GM13976 (cell line): Measurements from ENCODE around the gene RAB20.
"Not testable (repeated sequence)": the region's sequence is repeated elsewhere in the genome, so short reads cannot be mapped to it uniquely, and the experiment has no call there.

Source experiments
- DNase-seq: peaks from one replicate; pipeline ENCODE4 v3.0.0; 2012; ENCODE audit warnings: low spot score
- in situ Hi-C: fragments of 300-500 bp; cut with MboI; formaldehyde crosslinking; loops from one replicate; pipeline ENCODE4 v1.12.0; 2022; ENCODE audit warnings: low sequenced_read_pairs, mixed read lengths, inconsistent platforms; ENCODE audit not compliant: unreplicated experiment
- TF ChIP-seq, protein P1 (sequence below): IDR thresholded peaks from 2 replicates; pipeline ENCODE4 v1.5.1; 2012; ENCODE audit warnings: borderline replicate concordance, mild to moderate bottlenecking; ENCODE audit not compliant: insufficient read depth; ENCODE audit errors: extremely low read depth, missing control alignments, control extremely low read depth

RAB20 gene

DNA sequence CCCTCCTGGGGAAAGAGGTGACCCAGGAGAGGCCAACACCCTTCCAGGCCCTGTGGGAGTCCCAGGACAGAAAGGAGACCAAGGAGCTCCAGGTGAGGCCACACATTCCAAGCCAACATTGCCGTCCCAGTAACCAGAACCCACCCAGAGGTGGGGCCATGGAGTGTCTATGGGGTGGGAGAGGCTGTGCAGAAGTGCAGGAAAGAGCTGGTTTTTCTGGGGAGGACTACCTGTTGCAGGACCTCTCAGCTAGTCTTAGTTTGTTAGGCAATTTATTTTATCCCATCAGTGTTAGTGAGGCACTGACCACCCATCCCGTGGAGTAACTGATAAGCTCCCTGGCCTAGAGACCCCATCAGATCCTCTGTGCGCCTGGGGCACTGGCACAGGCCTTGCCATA, 66.1 kb downstream of the RAB20 start:
- in situ Hi-C loops: no loop called here
- DNase-seq: no peak
- TF ChIP-seq, protein P1, sequence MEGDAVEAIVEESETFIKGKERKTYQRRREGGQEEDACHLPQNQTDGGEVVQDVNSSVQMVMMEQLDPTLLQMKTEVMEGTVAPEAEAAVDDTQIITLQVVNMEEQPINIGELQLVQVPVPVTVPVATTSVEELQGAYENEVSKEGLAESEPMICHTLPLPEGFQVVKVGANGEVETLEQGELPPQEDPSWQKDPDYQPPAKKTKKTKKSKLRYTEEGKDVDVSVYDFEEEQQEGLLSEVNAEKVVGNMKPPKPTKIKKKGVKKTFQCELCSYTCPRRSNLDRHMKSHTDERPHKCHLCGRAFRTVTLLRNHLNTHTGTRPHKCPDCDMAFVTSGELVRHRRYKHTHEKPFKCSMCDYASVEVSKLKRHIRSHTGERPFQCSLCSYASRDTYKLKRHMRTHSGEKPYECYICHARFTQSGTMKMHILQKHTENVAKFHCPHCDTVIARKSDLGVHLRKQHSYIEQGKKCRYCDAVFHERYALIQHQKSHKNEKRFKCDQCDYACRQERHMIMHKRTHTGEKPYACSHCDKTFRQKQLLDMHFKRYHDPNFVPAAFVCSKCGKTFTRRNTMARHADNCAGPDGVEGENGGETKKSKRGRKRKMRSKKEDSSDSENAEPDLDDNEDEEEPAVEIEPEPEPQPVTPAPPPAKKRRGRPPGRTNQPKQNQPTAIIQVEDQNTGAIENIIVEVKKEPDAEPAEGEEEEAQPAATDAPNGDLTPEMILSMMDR: no peak

GRCh38 chr13:110493613-110494012, 67.9 kb downstream of the RAB20 start:
- DNase-seq: no peak
- in situ Hi-C loops: no loop called here
- TF ChIP-seq, protein P1: no peak

GRCh38 chr13:110492679-110493593, 68.6 kb downstream of the RAB20 start:
- DNase-seq: no peak
- TF ChIP-seq, protein P1: no peak
- in situ Hi-C loops: no loop called here

- in situ Hi-C loops: no loop called here
- TF ChIP-seq, protein P1: no peak
- no peak for DNase-seq
These were observed 69.4 kb downstream of the RAB20 start for GRCh38 chr13:110491869-110492678.

DNA sequence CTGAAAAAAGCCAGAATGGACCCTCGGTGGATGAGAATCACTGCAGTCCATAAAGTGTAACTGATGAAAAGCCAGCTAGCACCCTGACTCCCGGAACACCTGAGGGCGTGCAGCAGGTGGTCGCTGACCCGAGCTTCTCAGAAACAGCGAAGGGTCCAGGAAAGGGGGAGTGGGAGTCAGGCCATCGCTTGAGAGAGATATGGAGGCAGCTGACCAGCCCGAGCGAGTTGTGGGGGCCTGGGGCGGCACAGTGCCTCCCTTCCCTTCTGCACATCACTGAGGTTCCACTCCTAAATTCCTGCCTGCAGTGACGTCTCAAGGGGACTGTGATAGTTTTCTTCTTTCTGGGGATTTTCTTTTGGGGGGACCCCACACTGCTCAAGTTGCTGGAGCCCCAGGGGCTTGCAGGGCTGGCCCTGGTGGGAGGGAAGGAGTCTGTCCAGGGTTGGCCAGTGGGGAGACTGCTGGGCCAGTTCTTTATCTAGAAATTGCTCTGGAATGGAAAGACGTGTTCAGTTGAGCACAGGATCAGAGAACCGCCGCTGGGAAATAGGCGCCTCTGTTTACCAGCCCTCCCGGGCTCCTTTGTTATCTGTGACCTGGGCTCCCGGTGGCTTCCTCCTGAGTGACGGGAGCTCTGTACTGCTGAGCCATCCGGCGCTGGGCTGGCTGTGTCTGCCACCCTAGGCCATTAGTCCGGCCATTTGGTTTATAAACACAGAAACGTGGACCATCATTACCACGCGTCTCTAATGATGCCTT, 71.3 kb downstream of the RAB20 start:
- TF ChIP-seq, protein P1: no peak

DNA sequence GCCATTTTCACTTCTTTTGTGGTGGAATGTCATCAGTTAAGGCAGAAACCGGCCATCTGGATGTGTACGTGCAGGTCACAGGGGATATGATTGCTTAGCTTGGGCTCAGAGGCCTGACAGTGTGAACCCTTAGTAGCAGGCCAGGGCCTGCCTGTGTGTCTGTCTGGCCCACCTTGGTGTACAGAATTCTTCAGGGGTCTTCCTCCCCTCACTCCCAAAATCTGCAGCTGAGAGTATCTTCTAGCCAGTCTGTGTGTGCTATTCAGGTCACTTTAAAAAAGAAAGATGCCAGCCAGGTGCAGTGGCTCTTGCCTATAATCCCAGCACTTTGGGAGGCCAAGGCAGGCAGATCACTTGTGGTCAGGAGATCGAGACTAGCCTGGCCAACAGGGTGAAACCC, 74.6 kb downstream of the RAB20 start:
- in situ Hi-C loops, DNase-seq: not testable (repeated sequence)

More for the DNA sequence above, 71.3 kb downstream of the RAB20 start:
- DNase-seq: no peak
- in situ Hi-C loops: no loop called here
